Measurements from ENCODE around the gene KRT1.
A peak's percentile ranks its signal among the peaks of the same experiment; 100 is the strongest.
"Not testable (repeated sequence)": the region's sequence is repeated elsewhere in the genome, so short reads cannot be mapped to it uniquely, and the experiment has no call there.

The KRT1 gene

GRCh38 chr12:52716061-52716460, 35.9 kb upstream of the KRT1 start:
- H3K27ac ChIP-seq, result no peak overlapping the region
- no peak for DNase-seq (ENCODE audit: low read depth, low spot score)
- H3K9ac ChIP-seq (ENCODE audit: insufficient read length), result no peak overlapping the region
- no peaks in the 10 kb centered on the region for H3K9me3 ChIP-seq (ENCODE audit: low read depth, low read length)
- no peak for TF ChIP-seq POLR2AphosphoS5 (IDR thresholded peaks at IDR 0.05; ENCODE audit: borderline replicate concordance, low read depth, low read length)
- no peak for TF ChIP-seq EZH2 (IDR thresholded peaks at IDR 0.05)
- TF ChIP-seq FOXP2 (optimal IDR thresholded peaks at IDR 0.05; ENCODE audit: control extremely low read depth, extremely low read length, insufficient read depth), result no peak
- H3K4me3 ChIP-seq, result no peak overlapping the region
- H3K36me3 ChIP-seq (ENCODE audit: insufficient read depth, low read length), result no peaks in the 10 kb centered on the region

DNA sequence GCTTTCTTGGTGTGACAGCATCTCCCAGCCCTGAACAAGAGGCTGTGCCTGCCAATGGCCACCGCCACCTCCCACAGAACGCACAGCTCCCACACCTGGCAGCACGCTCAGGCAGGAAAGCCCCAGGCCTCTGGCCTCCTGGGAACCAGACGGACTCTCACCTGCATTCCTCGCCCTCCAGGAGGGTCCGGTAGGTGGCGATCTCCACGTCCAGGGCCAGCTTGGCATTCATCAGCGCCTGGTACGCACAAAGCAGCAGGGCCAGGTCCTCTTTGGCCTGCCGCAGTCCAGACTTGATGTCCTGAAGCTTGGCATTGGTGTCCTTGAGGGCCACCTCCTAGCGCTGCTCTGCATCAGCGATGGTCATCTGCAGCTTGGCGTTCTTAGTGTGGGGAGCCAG, 35.2 kb upstream of the KRT1 start:
- Histone ChIP-seq H3K9ac (ENCODE audit: insufficient read length) (no peak overlapping the region), H3K9me3 (ENCODE audit: low read depth, low read length) (no peaks in the 10 kb centered on the region), H3K36me3 (ENCODE audit: insufficient read depth, low read length) (no peaks in the 10 kb centered on the region), H3K4me3 (no peak overlapping the region), H3K27ac (no peak overlapping the region)
- DNase-seq (ENCODE audit: low read depth, low spot score), result no peak
- no peak for TF ChIP-seq EZH2 (IDR thresholded peaks at IDR 0.05)
- TF ChIP-seq FOXP2 (optimal IDR thresholded peaks at IDR 0.05; ENCODE audit: control extremely low read depth, extremely low read length, insufficient read depth), result no peak
- no peak for TF ChIP-seq POLR2AphosphoS5 (IDR thresholded peaks at IDR 0.05; ENCODE audit: borderline replicate concordance, low read depth, low read length)

DNA sequence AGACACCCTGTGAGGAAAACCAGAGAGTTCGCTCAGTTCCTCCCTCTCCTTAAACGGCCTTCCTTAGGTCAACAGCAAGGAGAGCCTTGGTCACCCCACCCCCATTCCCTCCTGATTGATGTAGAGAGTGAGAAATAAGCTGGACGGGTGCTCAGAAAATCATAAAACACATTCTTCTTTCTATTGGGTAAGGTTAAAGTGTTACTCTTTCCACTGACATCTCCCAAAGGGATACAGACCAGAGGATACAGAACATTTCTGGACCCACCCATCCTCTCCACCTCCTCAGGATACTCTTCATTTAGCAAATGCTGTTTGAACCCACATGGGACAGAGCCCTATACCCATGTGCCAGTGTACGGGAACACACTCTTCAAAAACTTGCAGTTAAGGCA, 34.7 kb upstream of the KRT1 start:
- H3K36me3 ChIP-seq (ENCODE audit: insufficient read depth, low read length), result no peaks in the 10 kb centered on the region
- no peak overlapping the region for H3K27ac ChIP-seq
- no peak overlapping the region for H3K4me3 ChIP-seq
- no peak overlapping the region for H3K9ac ChIP-seq (ENCODE audit: insufficient read length)
- TF ChIP-seq EZH2 (IDR thresholded peaks at IDR 0.05), result no peak
- TF ChIP-seq FOXP2 (optimal IDR thresholded peaks at IDR 0.05; ENCODE audit: control extremely low read depth, extremely low read length, insufficient read depth), result no peak
- TF ChIP-seq POLR2AphosphoS5 (IDR thresholded peaks at IDR 0.05; ENCODE audit: borderline replicate concordance, low read depth, low read length), result no peak
- DNase-seq (ENCODE audit: low read depth, low spot score), result no peak
- H3K9me3 ChIP-seq (ENCODE audit: low read depth, low read length), result no peaks in the 10 kb centered on the region

GRCh38 chr12:52713960-52714886, 34.0 kb upstream of the KRT1 start:
- H3K27ac ChIP-seq, result no peak overlapping the region
- DNase-seq (ENCODE audit: low read depth, low spot score), result no peak
- H3K9ac ChIP-seq (ENCODE audit: insufficient read length), result no peak overlapping the region
- no peaks in the 10 kb centered on the region for H3K36me3 ChIP-seq (ENCODE audit: insufficient read depth, low read length)
- TF ChIP-seq POLR2AphosphoS5 (IDR thresholded peaks at IDR 0.05; ENCODE audit: borderline replicate concordance, low read depth, low read length), result no peak
- TF ChIP-seq EZH2 (IDR thresholded peaks at IDR 0.05), result peak; percentile 77
- no peaks in the 10 kb centered on the region for H3K9me3 ChIP-seq (ENCODE audit: low read depth, low read length)
- no peak overlapping the region for H3K4me3 ChIP-seq

GRCh38 chr12:52712122-52712521, 31.9 kb upstream of the KRT1 start:
- H3K9ac ChIP-seq (ENCODE audit: insufficient read length); H3K36me3 ChIP-seq (ENCODE audit: insufficient read depth, low read length); H3K9me3 ChIP-seq (ENCODE audit: low read depth, low read length); H3K27ac ChIP-seq; H3K4me3 ChIP-seq; DNase-seq (ENCODE audit: low read depth, low spot score): not testable (repeated sequence)

DNA sequence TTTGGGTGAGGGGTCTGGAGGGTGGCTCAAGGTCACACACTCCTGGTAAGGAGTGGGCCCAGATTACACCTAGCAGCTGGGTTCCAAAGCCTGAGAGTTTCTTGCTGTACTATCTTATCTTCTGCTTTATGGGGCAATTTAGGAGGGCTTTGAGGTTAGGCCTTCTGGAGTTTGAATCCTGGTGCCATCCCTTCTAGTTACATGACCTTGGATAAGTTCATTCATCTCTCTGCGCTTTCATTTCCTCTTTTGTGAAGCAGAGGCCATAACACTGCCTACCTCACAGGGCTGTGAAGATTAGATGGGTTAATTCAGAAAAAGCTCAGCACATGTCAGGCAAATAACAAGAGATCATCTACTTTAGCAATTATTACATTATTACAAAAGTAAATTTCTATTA, 30.5 kb upstream of the KRT1 start:
- DNase-seq (ENCODE audit: low read depth, low spot score), result no peak
- Histone ChIP-seq H3K9ac (ENCODE audit: insufficient read length) (no peak overlapping the region), H3K27ac (no peak overlapping the region), H3K4me3 (no peak overlapping the region), H3K36me3 (ENCODE audit: insufficient read depth, low read length) (no peaks in the 10 kb centered on the region), H3K9me3 (ENCODE audit: low read depth, low read length) (no peaks in the 10 kb centered on the region)
- TF ChIP-seq FOXP2 (optimal IDR thresholded peaks at IDR 0.05; ENCODE audit: control extremely low read depth, extremely low read length, insufficient read depth), result no peak
- no peak for TF ChIP-seq POLR2AphosphoS5 (IDR thresholded peaks at IDR 0.05; ENCODE audit: borderline replicate concordance, low read depth, low read length)
- no peak for TF ChIP-seq EZH2 (IDR thresholded peaks at IDR 0.05)

DNA sequence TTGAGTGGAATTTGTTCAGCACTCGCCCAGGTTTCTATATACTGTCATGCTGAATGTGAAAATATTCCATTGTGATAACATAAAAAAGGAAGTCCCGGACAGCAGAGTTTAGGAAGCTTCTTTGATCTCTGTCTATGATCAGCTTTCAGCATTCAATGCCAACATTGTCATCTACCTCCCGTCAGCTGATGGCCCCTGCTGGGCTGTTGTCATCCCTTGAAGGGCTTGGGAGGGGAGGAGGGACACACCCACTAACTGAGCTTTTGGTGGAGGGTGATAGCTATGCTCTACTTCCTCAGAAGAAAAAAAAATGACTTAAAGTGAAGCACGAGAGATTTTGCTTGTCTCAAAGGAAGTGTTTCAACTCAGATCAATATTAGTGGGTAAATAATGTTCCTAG, 27.8 kb upstream of the KRT1 start:
- Histone ChIP-seq H3K9ac (ENCODE audit: insufficient read length) (no peak overlapping the region), H3K27ac (no peak overlapping the region), H3K36me3 (ENCODE audit: insufficient read depth, low read length) (no peaks in the 10 kb centered on the region), H3K4me3 (no peak overlapping the region), H3K9me3 (ENCODE audit: low read depth, low read length) (no peaks in the 10 kb centered on the region)
- no peak for TF ChIP-seq FOXP2 (optimal IDR thresholded peaks at IDR 0.05; ENCODE audit: control extremely low read depth, extremely low read length, insufficient read depth)
- TF ChIP-seq POLR2AphosphoS5 (IDR thresholded peaks at IDR 0.05; ENCODE audit: borderline replicate concordance, low read depth, low read length), result no peak
- TF ChIP-seq EZH2 (IDR thresholded peaks at IDR 0.05), result no peak
- DNase-seq (ENCODE audit: low read depth, low spot score), result no peak

- no peak overlapping the region for H3K4me3 ChIP-seq
- H3K9me3 ChIP-seq (ENCODE audit: low read depth, low read length), result no peaks in the 10 kb centered on the region
- H3K36me3 ChIP-seq (ENCODE audit: insufficient read depth, low read length), result no peaks in the 10 kb centered on the region
Measured at GRCh38 chr12:52704464-52704863, 24.3 kb upstream of the KRT1 start.

GRCh38 chr12:52703878-52704277, 23.7 kb upstream of the KRT1 start:
- no peak overlapping the region for H3K9ac ChIP-seq (ENCODE audit: insufficient read length)
- H3K4me3 ChIP-seq, result no peak overlapping the region
- no peak overlapping the region for H3K27ac ChIP-seq
- H3K9me3 ChIP-seq (ENCODE audit: low read depth, low read length), result no peaks in the 10 kb centered on the region
- H3K36me3 ChIP-seq (ENCODE audit: insufficient read depth, low read length), result no peaks in the 10 kb centered on the region
- TF ChIP-seq FOXP2 (optimal IDR thresholded peaks at IDR 0.05; ENCODE audit: control extremely low read depth, extremely low read length, insufficient read depth) (no peak), POLR2AphosphoS5 (IDR thresholded peaks at IDR 0.05; ENCODE audit: borderline replicate concordance, low read depth, low read length) (no peak), EZH2 (IDR thresholded peaks at IDR 0.05) (no peak)
- DNase-seq (ENCODE audit: low read depth, low spot score), result no peak

More at GRCh38 chr12:52704464-52704863, 24.3 kb upstream of the KRT1 start:
- TF ChIP-seq FOXP2 (optimal IDR thresholded peaks at IDR 0.05; ENCODE audit: control extremely low read depth, extremely low read length, insufficient read depth), result no peak
- no peak for TF ChIP-seq POLR2AphosphoS5 (IDR thresholded peaks at IDR 0.05; ENCODE audit: borderline replicate concordance, low read depth, low read length)
- no peak for TF ChIP-seq EZH2 (IDR thresholded peaks at IDR 0.05)
- Histone ChIP-seq H3K9ac (ENCODE audit: insufficient read length) (no peak overlapping the region), H3K27ac (no peak overlapping the region)
- DNase-seq (ENCODE audit: low read depth, low spot score), result no peak

All from SK-N-MC (cell line).